Progenitor cell of endocrine pancreas (in vitro differentiated cells): ENCODE data around the gene THSD4. TPM values are rescaled to one million over a fixed set of nuclear protein-coding genes. Genes with fewer than 3 reads are reported as not detected.

Experiments
- DNase-seq: peaks from one replicate; pipeline ENCODE4 v3.0.0; 2021; ENCODE audit warnings: low spot score; ENCODE audit not compliant: unreplicated experiment
- H3K27ac Mint-ChIP-seq: 2 replicates; pipeline ENCODE4 v1.8.0; 2021; ENCODE audit warnings: mild to moderate bottlenecking, moderate library complexity, mixed read lengths
- H3K27me3 Mint-ChIP-seq: 2 replicates; pipeline ENCODE4 v1.8.0; 2021; ENCODE audit warnings: mixed read lengths
- H3K36me3 Mint-ChIP-seq: 2 replicates; pipeline ENCODE4 v1.8.0; 2022; ENCODE audit warnings: mixed read lengths; ENCODE audit not compliant: insufficient read depth
- H3K4me1 Mint-ChIP-seq: 2 replicates; pipeline ENCODE4 v1.8.0; 2021; ENCODE audit warnings: low read depth, mixed read lengths
- H3K4me3 Mint-ChIP-seq: 2 replicates; pipeline ENCODE4 v1.8.0; 2021; ENCODE audit warnings: low read depth, mild to moderate bottlenecking, moderate library complexity, mixed read lengths
- H3K9me3 Mint-ChIP-seq: 2 replicates; pipeline ENCODE4 v1.8.0; 2021; ENCODE audit warnings: low read depth, mixed read lengths
- total RNA-seq: library from RNA; stranded (reverse); gene quantifications from 2 replicates; pipeline ENCODE4 v1.2.1, GENCODE V29; 2021
- TF ChIP-seq, protein P1 (sequence below): fragments of 200-600 bp; sonication (generic); IDR thresholded peaks from one replicate; pipeline ENCODE4 v1.5.0; 2021; ENCODE audit warnings: antibody characterized with exemption, mild to moderate bottlenecking; ENCODE audit not compliant: unreplicated experiment

THSD4 gene
- total RNA-seq, 1 donor from 2014 or later = 6.8 TPM

DNA sequence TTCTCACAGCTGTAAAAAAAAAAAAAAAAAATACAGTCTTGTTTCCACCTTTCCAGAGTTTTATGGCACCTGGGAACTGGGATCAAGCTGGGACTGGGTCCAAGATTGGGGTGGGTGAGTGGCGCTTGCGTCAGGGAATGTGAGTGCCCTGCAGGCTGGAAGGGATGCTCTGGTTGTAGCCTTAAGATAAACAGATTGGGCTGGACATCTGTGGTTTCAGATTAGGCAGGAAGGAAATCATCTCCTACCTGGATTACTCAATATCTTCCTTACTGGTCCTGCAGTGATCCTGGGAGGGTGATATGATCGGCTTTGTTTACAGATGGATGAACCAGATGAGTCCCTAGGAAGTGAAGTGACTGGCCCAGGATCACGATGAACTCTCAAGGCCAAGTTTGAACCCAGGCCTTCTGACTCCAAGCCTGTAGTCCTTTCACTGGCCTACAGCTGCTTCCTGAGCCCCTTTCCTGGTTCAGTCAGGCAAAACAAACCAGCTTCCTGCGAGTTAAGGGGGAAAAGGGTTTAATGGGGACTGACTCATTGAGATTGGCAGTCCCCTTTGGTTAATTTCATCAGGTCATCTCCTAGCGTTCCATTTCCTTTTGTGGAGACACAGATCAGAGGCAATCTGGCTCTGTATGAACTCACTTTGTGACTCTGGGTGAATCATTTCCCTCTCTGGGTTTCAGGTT, 179.8 kb downstream of the THSD4 start:
- Mint-ChIP-seq H3K4me1 (no peaks in the 10 kb centered on the region), H3K27me3 (peaks cover 14% of the 10 kb centered on the region), H3K36me3 (no peaks in the 10 kb centered on the region), H3K4me3 (no peak overlapping the region), H3K9me3 (peaks cover 4% of the 10 kb centered on the region), H3K27ac (no peak overlapping the region)
- TF ChIP-seq, protein P1, sequence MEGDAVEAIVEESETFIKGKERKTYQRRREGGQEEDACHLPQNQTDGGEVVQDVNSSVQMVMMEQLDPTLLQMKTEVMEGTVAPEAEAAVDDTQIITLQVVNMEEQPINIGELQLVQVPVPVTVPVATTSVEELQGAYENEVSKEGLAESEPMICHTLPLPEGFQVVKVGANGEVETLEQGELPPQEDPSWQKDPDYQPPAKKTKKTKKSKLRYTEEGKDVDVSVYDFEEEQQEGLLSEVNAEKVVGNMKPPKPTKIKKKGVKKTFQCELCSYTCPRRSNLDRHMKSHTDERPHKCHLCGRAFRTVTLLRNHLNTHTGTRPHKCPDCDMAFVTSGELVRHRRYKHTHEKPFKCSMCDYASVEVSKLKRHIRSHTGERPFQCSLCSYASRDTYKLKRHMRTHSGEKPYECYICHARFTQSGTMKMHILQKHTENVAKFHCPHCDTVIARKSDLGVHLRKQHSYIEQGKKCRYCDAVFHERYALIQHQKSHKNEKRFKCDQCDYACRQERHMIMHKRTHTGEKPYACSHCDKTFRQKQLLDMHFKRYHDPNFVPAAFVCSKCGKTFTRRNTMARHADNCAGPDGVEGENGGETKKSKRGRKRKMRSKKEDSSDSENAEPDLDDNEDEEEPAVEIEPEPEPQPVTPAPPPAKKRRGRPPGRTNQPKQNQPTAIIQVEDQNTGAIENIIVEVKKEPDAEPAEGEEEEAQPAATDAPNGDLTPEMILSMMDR = no peak
- no peak for DNase-seq

DNA sequence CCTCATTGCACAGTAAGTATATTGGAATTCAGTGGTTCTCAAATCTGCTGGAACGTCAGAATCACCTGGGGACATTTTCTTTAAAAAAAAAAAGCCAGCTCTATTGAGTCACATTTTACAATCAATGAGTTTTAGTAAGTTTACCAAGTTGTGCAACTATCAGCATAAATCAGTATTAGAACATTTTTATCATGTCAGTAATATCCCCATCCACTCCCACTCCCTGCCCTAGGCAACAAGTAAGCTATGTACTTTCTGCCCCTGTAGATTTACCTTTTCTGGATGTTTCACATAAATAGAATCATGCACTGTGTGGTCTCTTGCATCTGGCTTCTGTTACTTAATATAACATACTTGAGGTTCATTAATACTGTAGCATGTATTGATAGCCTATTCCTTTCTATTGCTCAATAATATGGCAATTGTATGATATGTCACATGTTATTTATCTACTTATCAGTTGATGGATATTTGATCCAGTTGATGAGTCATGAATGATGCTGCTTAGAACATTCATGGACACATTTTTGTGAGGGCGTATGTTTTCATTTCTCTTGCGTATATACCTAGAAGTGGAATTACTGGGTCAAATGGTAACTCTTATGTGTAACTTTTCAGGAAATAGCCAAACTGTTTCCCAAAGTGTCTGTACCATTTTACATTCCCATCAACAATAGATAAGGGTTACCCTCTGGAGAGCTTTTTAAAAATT, 180.5 kb downstream of the THSD4 start:
- no peak overlapping the region for H3K27ac Mint-ChIP-seq
- H3K9me3 Mint-ChIP-seq = peaks cover 4% of the 10 kb centered on the region
- no peak overlapping the region for H3K4me3 Mint-ChIP-seq
- no peaks in the 10 kb centered on the region for H3K36me3 Mint-ChIP-seq
- no peaks in the 10 kb centered on the region for H3K4me1 Mint-ChIP-seq
- no peak for DNase-seq
- TF ChIP-seq, protein P1 = no peak
- peaks cover 17% of the 10 kb centered on the region for H3K27me3 Mint-ChIP-seq

DNA sequence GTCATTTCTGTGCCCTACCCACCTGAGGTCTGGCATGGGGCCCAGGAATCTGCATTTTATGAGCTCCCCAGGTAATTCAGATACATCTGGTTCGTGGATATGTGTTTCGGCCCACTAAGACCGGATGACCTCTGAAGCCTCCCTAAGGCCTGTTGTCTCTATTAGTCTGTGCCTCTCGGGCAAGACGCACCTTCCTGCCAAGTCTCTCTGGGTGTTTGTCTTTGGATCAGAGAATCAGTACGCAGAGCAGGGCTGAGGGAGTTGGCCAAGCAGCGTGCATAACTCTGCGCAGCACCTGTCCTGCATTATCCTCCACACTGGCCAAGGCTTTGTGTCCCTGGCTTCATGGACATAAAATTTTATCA, 181.0 kb downstream of the THSD4 start:
- no peak for DNase-seq
- Mint-ChIP-seq H3K4me1 (no peaks in the 10 kb centered on the region), H3K27me3 (peaks cover 17% of the 10 kb centered on the region), H3K4me3 (no peak overlapping the region), H3K9me3 (peaks cover 4% of the 10 kb centered on the region), H3K27ac (no peak overlapping the region), H3K36me3 (no peaks in the 10 kb centered on the region)
- TF ChIP-seq, protein P1 = no peak

DNA sequence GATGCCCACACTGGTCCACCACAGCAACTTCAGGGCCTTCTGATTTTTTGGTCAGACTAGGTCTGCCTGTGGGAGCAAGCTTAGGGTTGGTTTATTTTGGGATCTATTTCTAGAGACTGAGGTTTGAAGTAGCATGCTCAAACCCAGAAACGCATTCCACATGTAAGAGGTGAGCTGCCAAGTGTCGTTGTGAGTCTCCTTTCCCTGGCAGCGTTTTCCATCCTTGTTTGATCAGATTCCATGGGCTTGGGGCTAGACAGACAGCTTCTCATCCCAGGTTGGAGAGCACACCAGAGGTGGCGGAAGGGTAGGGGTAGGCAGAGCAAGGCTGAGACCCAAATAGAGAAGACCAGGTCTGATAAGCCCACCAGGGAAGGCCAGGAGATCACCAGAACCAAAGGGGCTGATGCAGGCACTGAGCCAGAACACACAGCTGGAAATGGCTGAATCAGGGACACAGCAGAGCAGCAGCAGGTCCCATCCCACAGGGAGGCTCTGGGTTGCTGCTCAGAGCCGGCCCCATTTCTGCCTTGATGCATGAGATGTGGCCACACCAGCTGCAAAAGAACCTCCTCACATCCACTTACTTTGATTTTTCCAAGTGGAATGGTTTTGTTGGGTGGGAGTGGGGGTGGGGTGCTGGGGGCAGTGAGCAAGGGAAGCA, 186.8 kb downstream of the THSD4 start:
- DNase-seq = no peak
- no peaks in the 10 kb centered on the region for H3K36me3 Mint-ChIP-seq
- TF ChIP-seq, protein P1 = no peak
- H3K27ac Mint-ChIP-seq = no peak overlapping the region
- no peaks in the 10 kb centered on the region for H3K9me3 Mint-ChIP-seq
- H3K4me1 Mint-ChIP-seq = no peaks in the 10 kb centered on the region
- H3K27me3 Mint-ChIP-seq = peaks cover 10% of the 10 kb centered on the region
- no peak overlapping the region for H3K4me3 Mint-ChIP-seq

DNA sequence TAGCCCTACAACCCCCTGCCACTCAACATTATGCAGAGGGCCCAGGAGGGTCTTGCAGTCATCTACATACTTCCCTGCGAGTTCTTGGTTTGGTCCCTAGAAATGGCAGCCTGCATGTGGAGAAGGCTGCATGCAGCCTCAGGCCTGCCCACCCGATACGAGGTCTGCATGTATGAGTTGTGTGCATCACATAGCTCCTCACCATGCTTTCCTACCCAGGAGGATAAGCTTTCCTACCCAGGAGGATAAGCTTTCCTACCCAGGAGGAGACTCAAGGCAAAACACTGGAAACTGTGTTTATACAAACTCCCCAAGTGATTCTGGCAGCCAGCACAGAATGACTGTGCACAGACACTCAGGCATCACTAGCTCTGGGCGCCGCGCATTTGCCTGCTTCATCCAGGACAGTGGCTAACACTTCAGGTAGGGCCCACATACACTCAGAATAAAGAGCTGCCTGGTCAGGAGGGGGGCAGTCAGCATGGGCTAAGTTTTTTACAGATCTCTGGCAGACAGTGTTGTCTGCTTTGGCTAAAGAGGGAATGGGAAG, 187.7 kb downstream of the THSD4 start:
- no peak overlapping the region for H3K27ac Mint-ChIP-seq
- no peak overlapping the region for H3K4me3 Mint-ChIP-seq
- TF ChIP-seq, protein P1 = no peak
- H3K4me1 Mint-ChIP-seq = no peaks in the 10 kb centered on the region
- peaks cover 10% of the 10 kb centered on the region for H3K27me3 Mint-ChIP-seq
- H3K36me3 Mint-ChIP-seq = no peaks in the 10 kb centered on the region
- no peak for DNase-seq
- no peaks in the 10 kb centered on the region for H3K9me3 Mint-ChIP-seq
